TTC549 (cell line): Measurements from ENCODE around the gene C16orf92.
A peak's percentile ranks its signal among the peaks of the same experiment; 100 is the strongest.

Experiments
- FAIRE-seq: peaks from 2 replicates; lab custom pipeline; 2012; peaks lifted over from hg19 to GRCh38; lab: Jason Lieb, UNC

C16orf92 gene

GRCh38 chr16:30063278-30063892, 40.4 kb downstream of the C16orf92 start:
- FAIRE-seq, result no peak

GRCh38 chr16:30063893-30064728, 41.1 kb downstream of the C16orf92 start:
- FAIRE-seq, result no peak

DNA sequence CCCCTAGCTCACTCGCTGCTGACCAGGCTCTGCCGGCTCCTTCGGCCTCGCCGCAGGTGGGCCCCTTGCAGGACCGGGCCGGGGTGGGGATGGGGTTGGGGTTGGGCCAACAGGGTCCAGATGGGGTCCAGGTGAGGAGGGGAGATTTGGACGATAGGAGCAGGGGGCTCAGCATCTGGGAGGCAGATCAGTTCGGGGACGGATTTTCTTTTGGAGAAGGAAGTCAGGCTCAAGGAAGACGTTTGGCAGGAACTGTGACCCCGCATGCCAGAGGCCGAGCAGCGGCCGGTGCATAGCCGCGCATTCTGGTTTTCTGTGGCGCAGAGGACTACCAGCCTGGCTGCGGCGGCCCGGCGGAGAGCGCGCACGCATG, 41.7 kb downstream of the C16orf92 start:
- no peak for FAIRE-seq

DNA sequence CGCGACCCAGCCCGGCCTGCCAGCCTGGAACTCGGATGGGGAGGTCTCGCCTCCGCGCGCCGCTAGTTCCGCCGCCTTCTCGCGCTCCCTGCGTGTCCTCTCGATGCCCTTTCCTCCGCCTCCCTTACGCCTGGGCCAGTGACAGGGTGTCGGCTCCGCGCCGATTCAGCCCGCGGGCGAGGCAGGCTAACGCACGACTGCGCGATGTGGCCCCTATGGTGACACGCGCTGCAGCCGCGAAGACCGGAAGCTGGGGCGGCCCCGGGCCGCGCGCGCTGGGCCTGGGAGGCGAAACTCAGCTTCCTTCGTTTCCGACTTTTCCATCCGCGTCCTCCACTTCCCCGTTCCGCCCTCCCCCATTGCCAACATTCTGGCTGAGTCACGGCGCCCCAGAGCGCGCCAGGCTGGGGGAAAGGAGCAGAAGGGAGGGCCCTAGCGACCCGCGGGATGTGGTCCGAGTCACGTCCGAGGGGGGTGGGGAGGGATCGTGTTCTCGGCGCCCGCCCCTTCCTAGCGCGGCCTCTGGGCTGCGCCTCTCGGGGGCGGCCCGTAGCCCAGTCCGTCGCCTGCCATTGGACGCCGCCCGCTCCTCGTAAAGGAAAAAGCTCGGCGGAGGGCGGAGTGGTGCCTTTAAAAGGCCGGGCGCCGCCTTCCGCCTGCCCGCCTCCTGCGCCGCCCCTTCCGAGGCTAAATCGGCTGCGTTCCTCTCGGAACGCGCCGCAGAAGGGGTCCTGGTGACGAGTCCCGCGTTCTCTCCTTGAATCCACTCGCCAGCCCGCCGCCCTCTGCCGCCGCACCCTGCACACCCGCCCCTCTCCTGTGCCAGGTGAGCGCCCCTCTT, 42.3 kb downstream of the C16orf92 start, which contains the start of gene ALDOA:
TSS of gene ALDOA (plus strand) at position 659 of the 841 bp plus-strand sequence. CDS start 1,138 bp downstream, outside the sequence.
- peak; percentile 53 for FAIRE-seq

DNA sequence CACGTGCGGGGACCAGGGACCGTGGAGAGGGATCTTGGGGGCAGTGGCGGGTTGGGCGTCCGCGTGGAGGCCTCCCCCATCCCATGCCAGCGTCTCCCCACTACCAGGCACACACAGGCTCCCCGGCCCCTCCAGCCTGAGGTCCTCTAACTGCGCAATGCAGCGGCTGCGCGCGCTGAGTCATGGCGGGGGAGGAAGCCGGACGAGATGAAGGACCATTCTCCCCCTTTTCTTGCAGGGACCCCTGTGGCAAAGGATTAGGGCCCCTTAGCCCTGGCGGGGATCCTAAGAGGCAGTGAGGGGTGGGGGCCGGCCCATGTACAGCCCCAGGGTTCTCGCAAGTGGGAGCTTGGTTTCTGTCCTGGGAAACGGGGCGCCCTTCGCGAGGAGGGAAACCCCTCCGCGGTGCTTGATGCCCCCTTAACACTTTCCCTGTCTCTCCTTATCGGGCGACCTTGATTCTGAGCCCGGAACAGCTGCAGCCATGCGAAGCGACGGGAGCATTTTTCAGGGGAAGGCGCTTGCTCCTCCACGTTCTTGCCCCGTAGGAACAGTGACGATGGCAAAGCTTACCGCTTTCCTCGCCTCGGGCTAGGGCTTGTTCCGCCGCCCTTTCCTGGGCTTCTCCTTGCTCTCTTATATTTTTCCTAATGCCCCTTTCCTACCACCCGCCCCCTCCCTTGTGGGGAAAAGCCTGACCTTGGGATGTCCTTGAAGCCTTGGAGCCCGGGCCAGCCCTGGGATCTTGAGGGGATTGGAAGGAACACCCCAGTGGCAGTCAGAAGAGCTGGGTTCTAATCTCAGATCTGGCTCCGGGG, 43.2 kb downstream of the C16orf92 start:
- FAIRE-seq, result no peak

DNA sequence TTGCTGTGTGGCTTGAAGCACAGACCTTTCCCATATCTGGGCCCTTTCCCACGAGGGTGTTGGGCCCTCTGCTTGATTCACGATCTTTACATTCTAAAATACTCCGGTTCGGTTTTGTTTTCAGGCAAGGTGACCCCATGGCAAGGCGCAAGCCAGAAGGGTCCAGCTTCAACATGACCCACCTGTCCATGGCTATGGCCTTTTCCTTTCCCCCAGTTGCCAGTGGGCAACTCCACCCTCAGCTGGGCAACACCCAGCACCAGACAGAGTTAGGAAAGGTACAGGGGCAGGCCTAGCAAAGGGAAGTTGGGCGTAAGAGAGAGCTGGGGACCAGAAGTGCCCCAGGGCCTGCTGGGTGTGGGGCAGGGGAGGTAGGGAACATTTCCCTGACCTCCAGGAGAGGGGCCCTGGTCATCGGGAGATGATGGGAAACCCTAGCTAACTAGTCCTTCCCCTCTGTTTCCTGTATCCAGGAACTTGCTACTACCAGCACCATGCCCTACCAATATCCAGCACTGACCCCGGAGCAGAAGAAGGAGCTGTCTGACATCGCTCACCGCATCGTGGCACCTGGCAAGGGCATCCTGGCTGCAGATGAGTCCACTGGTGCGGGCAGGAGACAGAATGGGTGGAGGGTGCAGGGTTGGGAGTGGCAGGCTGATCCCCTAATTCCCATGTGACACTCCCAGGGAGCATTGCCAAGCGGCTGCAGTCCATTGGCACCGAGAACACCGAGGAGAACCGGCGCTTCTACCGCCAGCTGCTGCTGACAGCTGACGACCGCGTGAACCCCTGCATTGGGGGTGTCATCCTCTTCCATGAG, 44.0 kb downstream of the C16orf92 start:
- no peak for FAIRE-seq

DNA sequence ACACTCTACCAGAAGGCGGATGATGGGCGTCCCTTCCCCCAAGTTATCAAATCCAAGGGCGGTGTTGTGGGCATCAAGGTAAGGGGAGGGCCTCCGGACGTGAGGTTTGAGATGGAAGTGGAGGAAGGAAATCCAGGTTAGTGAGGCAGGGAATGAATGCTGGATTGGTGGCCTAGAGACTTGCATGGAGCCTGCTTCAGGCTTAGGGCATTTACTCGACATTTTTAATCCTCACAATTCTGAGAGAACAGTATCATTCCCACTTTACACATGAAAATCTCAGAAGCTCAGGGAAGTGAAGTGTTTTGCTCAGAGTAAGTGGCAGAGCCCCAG, 44.6 kb downstream of the C16orf92 start:
- FAIRE-seq, result no peak

GRCh38 chr16:30068333-30068732, 45.3 kb downstream of the C16orf92 start:
- FAIRE-seq, result no peak

- FAIRE-seq, result no peak
These were observed 46.0 kb downstream of the C16orf92 start for GRCh38 chr16:30068750-30069610.

DNA sequence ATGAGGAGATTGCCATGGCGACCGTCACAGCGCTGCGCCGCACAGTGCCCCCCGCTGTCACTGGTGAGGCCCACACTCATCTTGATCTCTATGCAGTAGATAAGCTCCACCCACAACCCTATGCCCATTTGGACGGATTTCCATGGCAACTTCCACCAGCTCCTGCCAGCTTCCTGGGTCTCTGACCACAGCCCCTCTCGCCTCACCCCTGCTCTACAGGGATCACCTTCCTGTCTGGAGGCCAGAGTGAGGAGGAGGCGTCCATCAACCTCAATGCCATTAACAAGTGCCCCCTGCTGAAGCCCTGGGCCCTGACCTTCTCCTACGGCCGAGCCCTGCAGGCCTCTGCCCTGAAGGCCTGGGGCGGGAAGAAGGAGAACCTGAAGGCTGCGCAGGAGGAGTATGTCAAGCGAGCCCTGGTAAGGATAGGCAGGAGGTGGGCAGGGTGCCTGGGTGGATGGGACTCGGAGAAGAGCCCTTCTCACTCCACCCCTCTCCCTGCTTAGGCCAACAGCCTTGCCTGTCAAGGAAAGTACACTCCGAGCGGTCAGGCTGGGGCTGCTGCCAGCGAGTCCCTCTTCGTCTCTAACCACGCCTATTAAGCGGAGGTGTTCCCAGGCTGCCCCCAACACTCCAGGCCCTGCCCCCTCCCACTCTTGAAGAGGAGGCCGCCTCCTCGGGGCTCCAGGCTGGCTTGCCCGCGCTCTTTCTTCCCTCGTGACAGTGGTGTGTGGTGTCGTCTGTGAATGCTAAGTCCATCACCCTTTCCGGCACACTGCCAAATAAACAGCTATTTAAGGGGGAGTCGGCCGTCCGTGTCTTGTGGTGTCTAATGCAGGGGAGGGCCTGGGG, 46.8 kb downstream of the C16orf92 start:
- FAIRE-seq, result no peak

DNA sequence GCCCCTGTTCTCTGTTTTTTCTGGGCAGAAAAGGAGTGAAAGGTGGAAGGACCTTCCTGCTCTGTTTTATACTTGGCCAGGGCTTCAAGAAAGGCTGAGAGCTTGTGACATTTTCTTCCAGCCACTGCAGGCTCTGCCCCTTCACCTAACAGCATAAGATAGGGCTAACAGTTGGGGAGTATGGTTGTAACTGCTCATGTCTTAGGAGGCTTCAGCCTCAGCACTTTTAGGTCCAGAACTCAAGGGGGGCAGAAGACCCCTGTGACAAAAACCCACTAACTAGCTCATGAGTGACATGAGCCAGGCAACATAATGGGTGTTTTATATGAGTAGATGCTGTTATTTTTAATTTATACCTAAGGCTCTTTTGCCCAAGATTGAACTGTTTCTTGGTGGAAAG, 47.5 kb downstream of the C16orf92 start:
- FAIRE-seq, result no peak
